ENCODE results near the gene GALT. TPM values are rescaled to one million over a fixed set of nuclear protein-coding genes. Genes with fewer than 3 reads are reported as not detected.

GALT gene
- total RNA-seq, 1 experiment from 2014 or later = 25.7 TPM

DNA sequence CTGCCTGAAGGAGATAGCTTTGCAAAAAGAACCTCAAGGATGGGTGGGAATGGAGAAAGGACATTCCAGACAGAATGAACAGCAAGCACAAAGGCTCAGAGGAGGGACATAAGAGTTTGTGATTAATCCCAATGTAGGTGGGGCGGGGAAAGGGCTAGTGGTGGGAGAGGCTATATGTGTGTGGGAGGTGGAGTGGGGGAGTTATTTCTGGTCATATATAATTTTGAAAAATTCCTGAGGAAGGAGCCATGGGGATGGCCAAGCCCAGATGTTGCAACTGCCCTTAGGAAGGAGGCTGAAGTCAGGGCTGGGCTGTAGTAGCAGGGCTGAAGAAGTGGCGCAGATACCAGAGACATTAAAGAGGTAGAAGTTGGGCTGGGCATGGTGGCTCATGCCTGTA, 29.4 kb downstream of the GALT start:
- no peaks in the 10 kb centered on the region for H3K9me3 Mint-ChIP-seq (ENCODE audit: low read depth, unreplicated experiment)
- no peaks in the 10 kb centered on the region for H3K4me1 Mint-ChIP-seq (ENCODE audit: low read depth, unreplicated experiment)
- H3K36me3 Mint-ChIP-seq (ENCODE audit: insufficient read depth, unreplicated experiment) = no peaks in the 10 kb centered on the region
- TF ChIP-seq, protein P1, sequence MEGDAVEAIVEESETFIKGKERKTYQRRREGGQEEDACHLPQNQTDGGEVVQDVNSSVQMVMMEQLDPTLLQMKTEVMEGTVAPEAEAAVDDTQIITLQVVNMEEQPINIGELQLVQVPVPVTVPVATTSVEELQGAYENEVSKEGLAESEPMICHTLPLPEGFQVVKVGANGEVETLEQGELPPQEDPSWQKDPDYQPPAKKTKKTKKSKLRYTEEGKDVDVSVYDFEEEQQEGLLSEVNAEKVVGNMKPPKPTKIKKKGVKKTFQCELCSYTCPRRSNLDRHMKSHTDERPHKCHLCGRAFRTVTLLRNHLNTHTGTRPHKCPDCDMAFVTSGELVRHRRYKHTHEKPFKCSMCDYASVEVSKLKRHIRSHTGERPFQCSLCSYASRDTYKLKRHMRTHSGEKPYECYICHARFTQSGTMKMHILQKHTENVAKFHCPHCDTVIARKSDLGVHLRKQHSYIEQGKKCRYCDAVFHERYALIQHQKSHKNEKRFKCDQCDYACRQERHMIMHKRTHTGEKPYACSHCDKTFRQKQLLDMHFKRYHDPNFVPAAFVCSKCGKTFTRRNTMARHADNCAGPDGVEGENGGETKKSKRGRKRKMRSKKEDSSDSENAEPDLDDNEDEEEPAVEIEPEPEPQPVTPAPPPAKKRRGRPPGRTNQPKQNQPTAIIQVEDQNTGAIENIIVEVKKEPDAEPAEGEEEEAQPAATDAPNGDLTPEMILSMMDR (IDR thresholded peaks at IDR 0.05; ENCODE audit: unreplicated experiment) = no peak
- no peak overlapping the region for H3K4me3 Mint-ChIP-seq (ENCODE audit: low read depth, unreplicated experiment)
- intact Hi-C loops (cut with micrococcal nuclease; ENCODE audit: unreplicated experiment) = no loop called here
- CTCF ChIA-PET = no interaction called here
- no peaks in the 10 kb centered on the region for H3K27me3 Mint-ChIP-seq (ENCODE audit: unreplicated experiment)
- no peak overlapping the region for H3K27ac Mint-ChIP-seq (ENCODE audit: unreplicated experiment)
- DNase-seq = no peak
- BruUV-seq (replicated peaks) = no TSS peak

DNA sequence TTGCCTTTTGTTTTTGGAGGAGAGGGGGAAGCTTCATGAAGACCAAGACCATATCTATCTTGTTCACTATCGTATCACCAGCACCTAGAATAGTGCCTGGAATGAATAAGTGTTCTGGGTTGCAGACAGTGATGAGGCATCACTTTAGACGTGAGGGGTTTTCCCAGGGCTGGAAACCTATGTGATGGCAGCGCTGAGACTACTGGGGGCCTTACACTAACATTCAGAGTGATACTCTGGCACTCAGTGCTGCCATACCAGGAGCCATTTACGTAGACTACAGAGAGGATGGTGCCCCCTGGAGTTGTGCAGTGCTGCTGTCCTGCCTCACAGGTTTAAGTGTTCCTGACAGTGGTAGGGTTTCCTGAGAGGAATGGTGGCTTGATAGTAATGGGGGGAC, 37.7 kb downstream of the GALT start:
- TF ChIP-seq, protein P1 (IDR thresholded peaks at IDR 0.05; ENCODE audit: unreplicated experiment) = no peak
- CTCF ChIA-PET = no interaction called here
- BruUV-seq (replicated peaks) = no TSS peak

DNA sequence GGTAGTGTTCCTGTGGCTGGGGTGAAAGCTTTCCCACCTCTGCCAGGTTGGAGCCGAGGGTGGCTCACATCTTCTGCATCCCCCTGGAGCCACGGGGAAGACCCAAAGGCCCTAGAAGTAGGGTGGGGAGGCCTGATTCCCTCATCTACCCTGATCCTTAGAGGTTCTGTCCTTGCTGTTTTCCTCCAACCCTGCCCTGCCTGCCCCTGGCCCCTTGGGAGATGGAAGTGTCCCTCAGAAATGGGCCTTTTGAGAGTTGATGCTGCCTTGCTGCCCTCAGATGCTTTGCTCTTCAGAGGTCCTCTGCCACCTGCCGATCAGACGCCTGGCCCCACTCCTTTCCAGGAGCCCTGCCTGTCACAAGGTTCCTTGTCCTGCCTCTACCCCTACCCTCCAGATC, 38.3 kb downstream of the GALT start:
- Mint-ChIP-seq H3K36me3 (ENCODE audit: insufficient read depth, unreplicated experiment) (no peaks in the 10 kb centered on the region), H3K27me3 (ENCODE audit: unreplicated experiment) (peaks cover 61% of the 10 kb centered on the region), H3K27ac (ENCODE audit: unreplicated experiment) (no peak overlapping the region), H3K9me3 (ENCODE audit: low read depth, unreplicated experiment) (no peaks in the 10 kb centered on the region), H3K4me3 (ENCODE audit: low read depth, unreplicated experiment) (no peak overlapping the region), H3K4me1 (ENCODE audit: low read depth, unreplicated experiment) (no peaks in the 10 kb centered on the region)
- CTCF ChIA-PET = no interaction called here
- intact Hi-C loops (cut with micrococcal nuclease; ENCODE audit: unreplicated experiment) = no loop called here
- BruUV-seq (replicated peaks) = no TSS peak
- TF ChIP-seq, protein P1 (IDR thresholded peaks at IDR 0.05; ENCODE audit: unreplicated experiment) = no peak
- DNase-seq = no peak

More for the DNA sequence above, 37.7 kb downstream of the GALT start:
- H3K4me3 Mint-ChIP-seq (ENCODE audit: low read depth, unreplicated experiment) = no peak overlapping the region
- no peak for DNase-seq
- no peaks in the 10 kb centered on the region for H3K36me3 Mint-ChIP-seq (ENCODE audit: insufficient read depth, unreplicated experiment)
- H3K27ac Mint-ChIP-seq (ENCODE audit: unreplicated experiment) = no peak overlapping the region
- H3K27me3 Mint-ChIP-seq (ENCODE audit: unreplicated experiment) = peaks cover 55% of the 10 kb centered on the region
- H3K4me1 Mint-ChIP-seq (ENCODE audit: low read depth, unreplicated experiment) = no peaks in the 10 kb centered on the region
- intact Hi-C loops (cut with micrococcal nuclease; ENCODE audit: unreplicated experiment) = no loop called here
- H3K9me3 Mint-ChIP-seq (ENCODE audit: low read depth, unreplicated experiment) = no peaks in the 10 kb centered on the region

DNA sequence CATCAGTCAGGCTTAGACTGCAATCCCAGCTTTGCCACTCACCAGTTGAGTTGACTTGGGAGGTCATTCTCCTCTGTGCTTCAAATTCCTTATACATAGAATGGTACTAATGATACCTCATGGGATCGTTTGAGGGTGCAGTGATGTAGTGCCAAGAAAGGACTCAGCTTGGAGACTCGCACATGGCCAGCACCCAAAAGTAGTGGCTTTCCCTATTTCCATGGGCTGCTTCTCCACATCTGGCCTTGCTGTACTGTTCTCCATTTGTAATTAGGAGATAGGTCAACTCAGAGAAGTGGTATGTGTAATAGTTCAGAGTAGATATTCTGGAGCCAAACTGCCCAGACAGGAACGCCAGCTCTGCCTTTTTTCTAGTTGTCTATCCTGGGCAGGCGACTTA, 39.1 kb downstream of the GALT start:
- DNase-seq = no peak
- CTCF ChIA-PET = no interaction called here
- Mint-ChIP-seq H3K4me1 (ENCODE audit: low read depth, unreplicated experiment) (no peaks in the 10 kb centered on the region), H3K4me3 (ENCODE audit: low read depth, unreplicated experiment) (no peak overlapping the region), H3K27ac (ENCODE audit: unreplicated experiment) (no peak overlapping the region), H3K9me3 (ENCODE audit: low read depth, unreplicated experiment) (no peaks in the 10 kb centered on the region), H3K36me3 (ENCODE audit: insufficient read depth, unreplicated experiment) (no peaks in the 10 kb centered on the region), H3K27me3 (ENCODE audit: unreplicated experiment) (peaks cover 69% of the 10 kb centered on the region)
- TF ChIP-seq, protein P1 (IDR thresholded peaks at IDR 0.05; ENCODE audit: unreplicated experiment) = no peak
- intact Hi-C loops (cut with micrococcal nuclease; ENCODE audit: unreplicated experiment) = no loop called here
- BruUV-seq (replicated peaks) = no TSS peak

DNA sequence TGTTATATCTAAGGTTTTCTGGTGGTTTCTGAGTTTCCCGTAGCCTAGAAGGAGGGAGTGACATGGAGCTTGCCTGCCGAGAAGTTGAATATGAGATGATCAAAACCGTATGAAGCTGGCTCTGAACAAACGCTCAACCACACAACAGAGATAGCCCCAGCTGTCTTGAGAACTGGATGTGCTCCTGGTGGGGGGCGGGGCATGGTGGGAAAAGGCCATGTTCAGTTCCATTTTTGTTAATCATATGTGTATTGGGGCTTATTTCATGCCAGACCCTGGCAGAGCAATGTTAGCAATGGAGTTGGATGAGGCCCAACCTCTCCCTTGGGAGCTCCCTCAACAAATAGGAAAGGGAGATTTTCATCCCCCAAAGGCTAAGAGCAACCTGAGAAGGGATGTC, 39.8 kb downstream of the GALT start:
- no peak for DNase-seq
- Mint-ChIP-seq H3K27me3 (ENCODE audit: unreplicated experiment) (peaks cover 75% of the 10 kb centered on the region), H3K4me3 (ENCODE audit: low read depth, unreplicated experiment) (no peak overlapping the region), H3K36me3 (ENCODE audit: insufficient read depth, unreplicated experiment) (no peaks in the 10 kb centered on the region), H3K4me1 (ENCODE audit: low read depth, unreplicated experiment) (no peaks in the 10 kb centered on the region), H3K27ac (ENCODE audit: unreplicated experiment) (no peak overlapping the region), H3K9me3 (ENCODE audit: low read depth, unreplicated experiment) (no peaks in the 10 kb centered on the region)
- CTCF ChIA-PET = no interaction called here
- TF ChIP-seq, protein P1 (IDR thresholded peaks at IDR 0.05; ENCODE audit: unreplicated experiment) = no peak
- BruUV-seq (replicated peaks) = no TSS peak
- intact Hi-C loops (cut with micrococcal nuclease; ENCODE audit: unreplicated experiment) = no loop called here

Data from Calu3 (cell line).